Parathyroid adenoma (tissue), 2 donors: ENCODE data around the gene P2RX4.

Source experiments
- H2AFZ ChIP-seq: fragments of 300-600 bp; sonication (generic); one replicate; pipeline ENCODE4 v1.7.0; 2017; ENCODE audit warnings: antibody characterized with exemption, mild to moderate bottlenecking
- H3K27ac ChIP-seq: fragments of 300-600 bp; sonication (generic); one replicate; pipeline ENCODE4 v1.7.0; 2017
- H3K27me3 ChIP-seq: fragments of 300-600 bp; sonication (generic); one replicate; pipeline ENCODE4 v1.7.0; 2017; ENCODE audit warnings: low read length; ENCODE audit not compliant: control insufficient read depth, insufficient read depth
- H3K36me3 ChIP-seq: fragments of 300-600 bp; sonication (generic); one replicate; pipeline ENCODE4 v1.7.0; 2017; ENCODE audit warnings: low read length; ENCODE audit not compliant: control insufficient read depth, insufficient read depth
- H3K4me1 ChIP-seq: fragments of 300-600 bp; sonication (generic); one replicate; pipeline ENCODE4 v1.7.0; 2017; ENCODE audit warnings: control low read depth
- H3K4me2 ChIP-seq: fragments of 300-600 bp; sonication (generic); one replicate; pipeline ENCODE4 v1.7.0; 2017; ENCODE audit warnings: low read length
- H3K4me3 ChIP-seq: fragments of 300-600 bp; sonication (generic); one replicate; pipeline ENCODE4 v1.7.0; 2017; ENCODE audit warnings: low read depth, low read length
- H3K79me2 ChIP-seq: fragments of 300-600 bp; sonication (generic); one replicate; pipeline ENCODE4 v1.7.0; 2017; ENCODE audit warnings: control low read depth
- H3K9ac ChIP-seq: fragments of 300-600 bp; sonication (generic); one replicate; pipeline ENCODE4 v1.7.0; 2017; ENCODE audit warnings: mild to moderate bottlenecking
- H3K9me3 ChIP-seq: fragments of 300-600 bp; sonication (generic); one replicate; pipeline ENCODE4 v1.7.0; 2017; ENCODE audit warnings: low read length; ENCODE audit not compliant: control insufficient read depth
- CTCF ChIP-seq: fragments of 300-600 bp; sonication (generic); IDR thresholded peaks from one replicate; pipeline ENCODE4 v1.7.0; 2017; ENCODE audit warnings: antibody characterized with exemption, mild to moderate bottlenecking
- donor health status: primary hyperparathyroidism.

P2RX4 gene

DNA sequence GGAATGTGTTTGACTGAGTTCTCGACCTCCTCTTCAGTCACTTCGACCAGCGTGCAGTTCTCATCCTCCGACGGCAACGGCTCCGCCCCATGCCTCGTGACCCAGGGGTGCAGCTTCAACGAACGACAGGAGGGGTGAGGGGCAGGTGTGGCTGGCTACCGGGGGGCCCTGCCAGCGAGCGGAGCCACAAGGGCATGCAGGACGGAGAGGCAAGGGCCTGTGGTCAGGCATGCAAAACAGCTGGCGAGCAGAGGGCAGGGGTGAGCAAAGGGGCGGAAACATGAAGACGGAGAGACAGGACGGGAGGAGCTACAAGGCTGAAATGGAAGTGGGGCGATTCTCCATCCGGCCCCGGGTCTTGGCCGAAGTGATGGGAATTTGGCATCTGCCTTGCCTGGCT lies 38.7 kb downstream of the P2RX4 start:
- Histone ChIP-seq H3K27ac (no peak overlapping the region), H3K36me3 (no peaks in the 10 kb centered on the region), H3K27me3 (no peaks in the 10 kb centered on the region), H3K4me3 (no peak overlapping the region), H3K4me1 (no peaks in the 10 kb centered on the region), H3K9me3 (no peaks in the 10 kb centered on the region), H3K9ac (no peak overlapping the region), H3K4me2 (no peak overlapping the region), H2AFZ (no peak overlapping the region), H3K79me2 (no peaks in the 10 kb centered on the region)
- no peak for TF ChIP-seq CTCF

GRCh38 chr12:121250359-121250758 lies 40.4 kb downstream of the P2RX4 start:
- no peaks in the 10 kb centered on the region for H3K79me2 ChIP-seq
- no peak overlapping the region for H3K9ac ChIP-seq
- H3K27me3 ChIP-seq, result no peaks in the 10 kb centered on the region
- H3K36me3 ChIP-seq, result no peaks in the 10 kb centered on the region
- H3K4me2 ChIP-seq, result no peak overlapping the region
- H3K4me1 ChIP-seq, result no peaks in the 10 kb centered on the region
- H3K4me3 ChIP-seq, result no peak overlapping the region
- no peaks in the 10 kb centered on the region for H3K9me3 ChIP-seq
- no peak overlapping the region for H3K27ac ChIP-seq
- H2AFZ ChIP-seq, result no peak overlapping the region
- TF ChIP-seq CTCF, result no peak

GRCh38 chr12:121251838-121252237 lies 41.9 kb downstream of the P2RX4 start:
- H3K4me2 ChIP-seq, result no peak overlapping the region
- no peaks in the 10 kb centered on the region for H3K4me1 ChIP-seq
- H2AFZ ChIP-seq, result no peak overlapping the region
- H3K27ac ChIP-seq, result no peak overlapping the region
- no peaks in the 10 kb centered on the region for H3K36me3 ChIP-seq
- no peak overlapping the region for H3K4me3 ChIP-seq
- no peak for TF ChIP-seq CTCF
- H3K79me2 ChIP-seq, result no peaks in the 10 kb centered on the region
- H3K9ac ChIP-seq, result no peak overlapping the region
- no peaks in the 10 kb centered on the region for H3K9me3 ChIP-seq
- H3K27me3 ChIP-seq, result no peaks in the 10 kb centered on the region

DNA sequence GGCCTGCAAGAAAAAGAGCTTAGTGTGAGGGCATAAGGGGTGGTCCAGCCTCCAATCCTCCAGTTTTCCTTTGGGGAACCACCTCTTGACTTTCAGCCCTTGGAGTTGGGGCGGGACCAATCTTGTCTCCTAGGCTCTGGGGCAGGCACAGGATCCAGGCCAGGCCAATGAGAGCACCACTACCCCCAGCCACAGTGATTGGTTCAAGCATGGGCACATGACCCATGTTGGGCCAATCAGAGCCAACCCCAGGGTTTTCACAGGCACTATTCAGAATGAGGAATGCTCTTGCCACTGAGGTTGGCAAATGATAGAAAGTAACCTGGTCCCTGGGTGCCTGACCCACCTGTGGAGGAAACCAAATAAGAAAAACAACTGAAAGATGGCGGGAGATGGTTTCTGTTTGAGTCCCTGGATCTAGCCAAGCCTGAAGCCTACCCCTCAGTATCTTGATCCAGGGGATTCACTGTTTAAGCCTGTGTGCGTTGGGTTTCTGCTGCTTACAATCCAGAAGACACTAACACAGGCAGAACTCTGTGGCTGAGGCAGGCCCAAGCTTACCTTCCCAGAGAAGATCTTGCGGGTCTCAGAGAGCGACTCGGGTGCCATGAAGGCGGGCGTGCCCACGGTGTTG lies 42.9 kb downstream of the P2RX4 start:
- Histone ChIP-seq H3K36me3 (no peaks in the 10 kb centered on the region), H3K27ac (no peak overlapping the region)

More for the DNA sequence above, 42.9 kb downstream of the P2RX4 start:
- Histone ChIP-seq H2AFZ (no peak overlapping the region), H3K4me1 (no peaks in the 10 kb centered on the region), H3K79me2 (no peaks in the 10 kb centered on the region), H3K9ac (no peak overlapping the region), H3K9me3 (no peaks in the 10 kb centered on the region), H3K4me2 (no peak overlapping the region), H3K4me3 (no peak overlapping the region), H3K27me3 (no peaks in the 10 kb centered on the region)
- TF ChIP-seq CTCF, result no peak
